Right ventricle myocardium superior (tissue), 1 donor: ENCODE data around the gene P2RY6. TPM values are rescaled to one million over a fixed set of nuclear protein-coding genes. Genes with fewer than 3 reads are reported as not detected.

Experiments used
- ATAC-seq: fragments of 200-7000 bp; cut with Tn5 transposase; one replicate; pipeline ENCODE4 v1.9.1; 2020; ENCODE audit warnings: mild to moderate bottlenecking; ENCODE audit not compliant: poor library complexity
- DNase-seq: peaks from one replicate; pipeline ENCODE4 v3.0.0-alpha.2; 2020
- intact Hi-C: fragments of 100-400 bp; cut with DNase I; formaldehyde crosslinking; loops from one replicate; pipeline ENCODE4 v1.11.2; 2022
- total RNA-seq: library from RNA; stranded (reverse); fragmentation: NEBNext Ultra II Directional; extraction: Animal tissue kit (Norgen Biotek cat#: 25700); gene quantifications from one replicate; pipeline ENCODE4 v1.2.1, GENCODE V29; 2021
- donor health status: DM: no; HTN: yes; CAD: no; lungs with severe emphysema.

P2RY6 gene
- total RNA-seq, 1 donor from 2014 or later: 2.1 TPM

- intact Hi-C loops: no loop called here
- no peak for DNase-seq
- ATAC-seq: no peak
Measured at GRCh38 chr11:73320763-73321603, 48.8 kb downstream of the P2RY6 start.

- peak; percentile 27 for ATAC-seq
- peak; percentile 82 for DNase-seq
- intact Hi-C loops: no loop called here
Measured at GRCh38 chr11:73321604-73322381, 49.7 kb downstream of the P2RY6 start.

- ATAC-seq: no peak
- no peak for DNase-seq
- intact Hi-C loops: no loop called here
Measured at GRCh38 chr11:73322382-73323306, 50.5 kb downstream of the P2RY6 start.

- ATAC-seq (peak; percentile 64), DNase-seq (peak; percentile 87)
- intact Hi-C loops: no loop called here
Measured at GRCh38 chr11:73323464-73323863, 51.3 kb downstream of the P2RY6 start.

- ATAC-seq (no peak), DNase-seq (no peak)
- intact Hi-C loops: no loop called here
Measured at GRCh38 chr11:73324116-73324515, 52.0 kb downstream of the P2RY6 start.

- intact Hi-C loops: no loop called here
- DNase-seq (no peak), ATAC-seq (no peak)
Measured at GRCh38 chr11:73324665-73325035, 52.5 kb downstream of the P2RY6 start.

- DNase-seq: no peak
- peak; percentile 11 for ATAC-seq
- intact Hi-C loops: no loop called here
Measured at GRCh38 chr11:73325036-73325981, 53.2 kb downstream of the P2RY6 start.

- intact Hi-C loops: no loop called here
- ATAC-seq (peak; percentile 18), DNase-seq (no peak)
Measured at GRCh38 chr11:73326929-73327811, 55.0 kb downstream of the P2RY6 start.

GRCh38 chr11:73327812-73328364, 55.8 kb downstream of the P2RY6 start:
- ATAC-seq (no peak), DNase-seq (no peak)
- intact Hi-C loops: no loop called here

GRCh38 chr11:73330569-73331093, 58.5 kb downstream of the P2RY6 start:
- intact Hi-C loops: no loop called here
- ATAC-seq (no peak), DNase-seq (no peak)

- ATAC-seq (no peak), DNase-seq (no peak)
- intact Hi-C loops: no loop called here
Measured at GRCh38 chr11:73331138-73331916, 59.2 kb downstream of the P2RY6 start.

- no peak for ATAC-seq
- intact Hi-C loops: no loop called here
- no peak for DNase-seq
Measured at GRCh38 chr11:73333173-73333572, 61.0 kb downstream of the P2RY6 start.

GRCh38 chr11:73333640-73334383, 61.7 kb downstream of the P2RY6 start:
- no peak for ATAC-seq
- intact Hi-C loops: no loop called here

GRCh38 chr11:73334384-73335203, 62.5 kb downstream of the P2RY6 start:
- peak; percentile 68 for ATAC-seq
- peak; percentile 88 for DNase-seq
- intact Hi-C loops: loop anchor here (1.0 kb wide), 1 partner anchor 27 kb away; no protein-coding TSS in a partner anchor

More at GRCh38 chr11:73333640-73334383, 61.7 kb downstream of the P2RY6 start:
- no peak for DNase-seq
